HEK293 (cell line): ENCODE data around the gene ARHGAP27.

ENCODE experiments used
- CTCF ChIA-PET: fragments of 350-600 bp; formaldehyde crosslinking; extraction: SDS; loops from one replicate; lab custom pipeline; 2021; ENCODE audit warnings: antibody characterized with exemption; lab: Yijun Ruan, JAX
- POLR2A ChIA-PET: fragments of 300-600 bp; formaldehyde crosslinking; extraction: SDS; loops from one replicate; lab custom pipeline; 2020; ENCODE audit warnings: antibody characterized with exemption, inconsistent platforms; lab: Yijun Ruan, JAX
- H3K27ac ChIP-seq: fragments of 200-500 bp; sonication (Bioruptor generic); 2 replicates; pipeline ENCODE4 v1.5.1; 2014; ENCODE audit warnings: low read depth, low read length, control low read depth, inconsistent platforms; ENCODE audit errors: extremely low read depth
- H3K36me3 ChIP-seq, 2 experiments: fragments of 200-500 bp in 1 of 2; sonication (Bioruptor generic) in 1 of 2; 1 replicate in 1 of 2; 2 replicates in 1 of 2; pipeline ENCODE4 v1.5.1; 2014 to 2017; ENCODE audit warnings: inconsistent platforms in 2 of 2, low read length in 2 of 2; ENCODE audit not compliant: control insufficient read depth in 2 of 2, insufficient read depth in 1 of 2
- H3K4me1 ChIP-seq: fragments of 200-500 bp; sonication (Bioruptor generic); 2 replicates; pipeline ENCODE4 v1.5.1; 2014; ENCODE audit warnings: mild to moderate bottlenecking, low read length, inconsistent platforms; ENCODE audit not compliant: control insufficient read depth, insufficient read depth
- H3K4me3 ChIP-seq: 2 replicates; pipeline ENCODE4 v1.5.1; 2011; ENCODE audit warnings: low read depth, mild to moderate bottlenecking, control low read depth, low read length, moderate library complexity
- H3K9me3 ChIP-seq: fragments of 200-500 bp; sonication (Bioruptor generic); 2 replicates; pipeline ENCODE4 v1.5.1; 2014; ENCODE audit warnings: low read depth, low read length, inconsistent platforms; ENCODE audit not compliant: control insufficient read depth, insufficient read depth
- ELK4 ChIP-seq: IDR thresholded peaks from 2 replicates; pipeline ENCODE4 v1.6.1; 2011; ENCODE audit warnings: mild to moderate bottlenecking, low read depth, low read length, borderline replicate concordance
- KLF1 ChIP-seq: fragments of 450-650 bp; formaldehyde crosslinking; IDR thresholded peaks from 2 replicates; pipeline ENCODE4 v1.5.1; 2016; ENCODE audit warnings: missing biosample characterization, missing genetic modification characterization
- TSHZ1 ChIP-seq: fragments of 450-650 bp; formaldehyde crosslinking; IDR thresholded peaks from 2 replicates; pipeline ENCODE4 v1.5.1; 2016; ENCODE audit warnings: missing biosample characterization, missing genetic modification characterization, borderline replicate concordance
- WT1 ChIP-seq: fragments of 450-650 bp; formaldehyde crosslinking; IDR thresholded peaks from 2 replicates; pipeline ENCODE4 v1.5.1; 2016; ENCODE audit warnings: missing biosample characterization, missing genetic modification characterization
- ZFHX2 ChIP-seq: fragments of 450-650 bp; formaldehyde crosslinking; conservative IDR thresholded peaks from 2 replicates; pipeline ENCODE4 v1.5.1; 2016; ENCODE audit warnings: missing biosample characterization, missing genetic modification characterization
- ZNF132 ChIP-seq: fragments of 450-650 bp; formaldehyde crosslinking; IDR thresholded peaks from 2 replicates; pipeline ENCODE4 v1.5.1; 2017; ENCODE audit warnings: missing biosample characterization, missing genetic modification characterization, borderline replicate concordance
- ZNF174 ChIP-seq: fragments of 450-650 bp; formaldehyde crosslinking; IDR thresholded peaks from 2 replicates; pipeline ENCODE4 v1.5.0; 2017; ENCODE audit warnings: missing biosample characterization, mild to moderate bottlenecking, missing genetic modification characterization
- ZNF239 ChIP-seq: fragments of 450-650 bp; formaldehyde crosslinking; IDR thresholded peaks from 2 replicates; pipeline ENCODE4 v1.5.1; 2016; ENCODE audit warnings: missing biosample characterization, missing genetic modification characterization
- ZNF449 ChIP-seq: fragments of 450-650 bp; formaldehyde crosslinking; IDR thresholded peaks from 2 replicates; pipeline ENCODE4 v1.5.1; 2017; ENCODE audit warnings: missing biosample characterization, mild to moderate bottlenecking, missing genetic modification characterization, moderate library complexity

The ARHGAP27 gene

GRCh38 chr17:45413498-45413923 lies 19.2 kb downstream of the ARHGAP27 start:
- Histone ChIP-seq H3K36me3 (peaks cover 0 to 6% of the 10 kb centered on the region in 2 experiments; a peak in 2 of 3 replicates), H3K27ac (no peak overlapping the region), H3K4me1 (no peaks in the 10 kb centered on the region), H3K4me3 (no peak overlapping the region), H3K9me3 (no peaks in the 10 kb centered on the region)
- TF ChIP-seq KLF1 (tag by site-specific recombination) (peak; percentile 46; the same call in 1 of the 2 replicates), ZNF449 (tag by site-specific recombination) (no peak)
- CTCF ChIA-PET, result interaction anchor here (3.5 kb wide), 1 partner anchor 12 kb away, joined by 15 read pairs; no protein-coding TSS in a partner anchor
- POLR2A ChIA-PET, result no interaction called here

GRCh38 chr17:45411348-45412105 lies 21.1 kb downstream of the ARHGAP27 start:
- no peaks in the 10 kb centered on the region for H3K9me3 ChIP-seq
- POLR2A ChIA-PET, result interaction anchor here (2.5 kb wide), 1 partner anchor 14 kb away, joined by 10 read pairs; no protein-coding TSS in a partner anchor
- peaks cover 0 to 6% of the 10 kb centered on the region in 2 experiments; a peak in 2 of 3 replicates for H3K36me3 ChIP-seq
- H3K4me1 ChIP-seq, result no peaks in the 10 kb centered on the region
- no peak overlapping the region for H3K27ac ChIP-seq
- TF ChIP-seq ZNF132 (tag by site-specific recombination) (no peak), ZNF174 (tag by site-specific recombination) (no peak)
- TF ChIP-seq, all 188 proteins: peak for 0
- H3K4me3 ChIP-seq, result no peak overlapping the region
- CTCF ChIA-PET, result interaction anchor here (1.1 to 3.5 kb wide), 3 partner anchors 14 to 214 kb away, joined by 5 to 15 read pairs (median 7); no protein-coding TSS in a partner anchor

GRCh38 chr17:45410144-45411091 lies 22.3 kb downstream of the ARHGAP27 start:
- no peak overlapping the region for H3K4me3 ChIP-seq
- peaks cover 0 to 10% of the 10 kb centered on the region in 2 experiments; a peak in 2 of 3 replicates for H3K36me3 ChIP-seq
- no peaks in the 10 kb centered on the region for H3K4me1 ChIP-seq
- CTCF ChIA-PET, result interaction anchor here (0.5 to 2.1 kb wide), 3 partner anchors 12 to 27 kb away, joined by 3 to 14 read pairs (median 3); no protein-coding TSS in a partner anchor
- no peak for TF ChIP-seq TSHZ1 (tag by site-specific recombination)
- TF ChIP-seq ZFHX2, result no peak
- TF ChIP-seq, all 188 proteins: peak for 0
- Histone ChIP-seq H3K9me3 (no peaks in the 10 kb centered on the region), H3K27ac (no peak overlapping the region)
- POLR2A ChIA-PET, result interaction anchor here (2.5 kb wide), 1 partner anchor 15 kb away, joined by 10 read pairs; no protein-coding TSS in a partner anchor

- ChIA-PET POLR2A (no interaction called here), CTCF (interaction anchor here (0.5 to 2.1 kb wide), 4 partner anchors 12 to 26 kb away, joined by 3 to 14 read pairs (median 3); no protein-coding TSS in a partner anchor)
- no peak overlapping the region for H3K4me3 ChIP-seq
- TF ChIP-seq ELK4, result no peak
- no peak for TF ChIP-seq WT1
- no peak for TF ChIP-seq ZNF239 (tag by site-specific recombination)
- H3K4me1 ChIP-seq, result no peaks in the 10 kb centered on the region
- H3K9me3 ChIP-seq, result no peaks in the 10 kb centered on the region
- peaks cover 0 to 16% of the 10 kb centered on the region in 2 experiments; a peak in 2 of 3 replicates for H3K36me3 ChIP-seq
- no peak overlapping the region for H3K27ac ChIP-seq
Measured at GRCh38 chr17:45409659-45410076, 23.0 kb downstream of the ARHGAP27 start.
